Effector memory CD8-positive, alpha-beta T cell (primary cell): ENCODE results near the gene NDUFS5.
"Not testable (repeated sequence)": the region's sequence is repeated elsewhere in the genome, so short reads cannot be mapped to it uniquely, and the experiment has no call there.

Experiments
- ATAC-seq: fragments of 150-1000 bp; cut with Tn5 transposase; replicated peaks from 2 replicates; pipeline ENCODE4 v1.10.0; 2021; ENCODE audit warnings: mild to moderate bottlenecking, moderate library complexity
- DNase-seq, 3 experiments: peaks; one replicate each; pipeline ENCODE4 v3.0.0; 2021
- H3K27ac Mint-ChIP-seq, 2 donors: one replicate each; pipeline ENCODE4 v1.8.0; 2022; ENCODE audit warnings: mild to moderate bottlenecking in 2 of 2, mixed read lengths in 2 of 2, moderate library complexity in 2 of 2
- H3K27me3 Mint-ChIP-seq, 2 donors: one replicate each; pipeline ENCODE4 v1.8.0; 2022; ENCODE audit warnings: mixed read lengths in 2 of 2
- H3K36me3 Mint-ChIP-seq: one replicate; pipeline ENCODE4 v1.8.0; 2022; ENCODE audit warnings: mild to moderate bottlenecking, moderate library complexity, mixed read lengths; ENCODE audit not compliant: insufficient read depth
- H3K4me1 Mint-ChIP-seq, 2 donors: one replicate each; pipeline ENCODE4 v1.8.0; 2022; ENCODE audit warnings: low read depth in 2 of 2, mixed read lengths in 2 of 2
- H3K4me3 Mint-ChIP-seq, 2 donors: one replicate each; pipeline ENCODE4 v1.8.0; 2022; ENCODE audit warnings: mild to moderate bottlenecking in 2 of 2, mixed read lengths in 2 of 2, moderate library complexity in 2 of 2
- H3K9me3 Mint-ChIP-seq, 2 donors: one replicate each; pipeline ENCODE4 v1.8.0; 2022; ENCODE audit warnings: mixed read lengths in 2 of 2

The NDUFS5 gene

GRCh38 chr1:39061951-39062350 lies 35.8 kb downstream of the NDUFS5 start:
- no peaks in the 10 kb centered on the region for H3K4me1 Mint-ChIP-seq
- no peak overlapping the region for H3K27ac Mint-ChIP-seq
- H3K9me3 Mint-ChIP-seq, result no peaks in the 10 kb centered on the region
- peaks cover 4% of the 10 kb centered on the region for H3K36me3 Mint-ChIP-seq
- no peak overlapping the region for H3K4me3 Mint-ChIP-seq
- ATAC-seq, result no peak
- DNase-seq, result no peak
- H3K27me3 Mint-ChIP-seq, result no peaks in the 10 kb centered on the region

DNA sequence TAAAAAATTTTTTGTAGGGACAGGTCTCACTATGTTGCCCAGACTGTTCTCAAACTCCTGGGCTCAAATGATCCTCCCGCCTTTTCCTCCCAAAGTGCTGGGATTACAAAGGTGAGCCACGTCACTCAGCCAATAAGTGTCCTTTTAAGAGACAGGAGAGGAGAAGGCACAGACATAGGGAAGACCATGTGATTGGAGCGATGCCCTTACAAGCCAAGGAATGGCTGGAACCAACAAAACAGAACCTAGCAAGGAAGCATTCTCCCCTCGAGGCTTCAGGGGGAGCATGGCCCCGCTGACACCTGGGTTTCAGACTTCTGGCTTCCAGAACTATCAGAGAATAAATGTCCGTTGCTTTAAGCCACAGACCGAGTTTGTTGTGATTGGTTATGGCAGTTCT lies 37.0 kb downstream of the NDUFS5 start:
- Mint-ChIP-seq H3K9me3 (no peaks in the 10 kb centered on the region), H3K27me3 (no peaks in the 10 kb centered on the region), H3K36me3 (peaks cover 4% of the 10 kb centered on the region), H3K4me1 (no peaks in the 10 kb centered on the region), H3K4me3 (no peak overlapping the region), H3K27ac (no peak overlapping the region)
- ATAC-seq, result no peak
- no peak for DNase-seq

DNA sequence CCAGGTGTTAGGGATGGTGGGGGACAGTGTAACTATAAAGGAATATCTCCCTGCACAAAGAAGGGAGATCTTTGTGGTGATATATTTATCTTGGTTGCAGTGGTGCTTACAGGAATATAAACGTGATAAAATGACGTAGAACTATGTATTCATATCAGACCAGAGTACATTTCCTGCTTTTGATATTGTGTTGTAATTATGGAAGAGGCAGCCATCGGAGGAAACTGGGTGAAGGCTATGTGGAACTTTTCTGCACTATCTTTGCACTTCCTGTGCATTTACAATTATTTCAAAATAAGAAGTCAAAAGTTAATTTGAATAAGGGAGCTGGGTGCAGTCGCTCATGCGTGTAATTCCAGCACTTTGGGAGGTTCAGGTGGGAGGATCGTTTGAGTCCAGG lies 37.6 kb downstream of the NDUFS5 start:
- Mint-ChIP-seq H3K4me3 (no peak overlapping the region), H3K9me3 (no peaks in the 10 kb centered on the region), H3K27me3 (no peaks in the 10 kb centered on the region), H3K27ac (no peak overlapping the region), H3K4me1 (no peaks in the 10 kb centered on the region), H3K36me3 (peaks cover 4% of the 10 kb centered on the region)
- ATAC-seq (no peak), DNase-seq (no peak)

DNA sequence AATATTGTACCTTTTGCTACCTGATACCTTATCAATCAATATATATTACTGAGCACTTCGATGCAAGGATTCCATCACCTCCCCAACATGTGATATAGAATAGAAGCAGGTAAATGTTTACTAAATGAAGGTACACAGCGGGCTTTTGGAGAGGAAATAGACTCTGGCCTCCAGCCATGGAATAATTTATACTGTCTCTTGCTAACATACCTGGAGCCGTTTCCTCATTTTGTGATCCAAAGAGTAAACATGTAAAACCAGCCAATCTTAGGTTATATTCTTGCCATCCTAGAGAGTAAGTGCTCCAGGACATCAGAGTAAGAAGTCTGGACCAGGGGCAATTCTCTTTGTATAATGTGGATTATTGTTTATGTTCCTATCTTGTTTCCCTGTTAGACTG lies 39.4 kb downstream of the NDUFS5 start:
- Mint-ChIP-seq H3K27me3 (no peaks in the 10 kb centered on the region), H3K9me3 (no peaks in the 10 kb centered on the region), H3K4me1 (no peaks in the 10 kb centered on the region), H3K4me3 (no peak overlapping the region), H3K36me3 (peaks cover 4% of the 10 kb centered on the region), H3K27ac (no peak overlapping the region)
- ATAC-seq (no peak), DNase-seq (no peak)

GRCh38 chr1:39068227-39068626 lies 42.1 kb downstream of the NDUFS5 start:
- not testable (repeated sequence) for H3K9me3 Mint-ChIP-seq, ATAC-seq, H3K4me1 Mint-ChIP-seq, DNase-seq, H3K27ac Mint-ChIP-seq, H3K4me3 Mint-ChIP-seq, H3K27me3 Mint-ChIP-seq, H3K36me3 Mint-ChIP-seq

DNA sequence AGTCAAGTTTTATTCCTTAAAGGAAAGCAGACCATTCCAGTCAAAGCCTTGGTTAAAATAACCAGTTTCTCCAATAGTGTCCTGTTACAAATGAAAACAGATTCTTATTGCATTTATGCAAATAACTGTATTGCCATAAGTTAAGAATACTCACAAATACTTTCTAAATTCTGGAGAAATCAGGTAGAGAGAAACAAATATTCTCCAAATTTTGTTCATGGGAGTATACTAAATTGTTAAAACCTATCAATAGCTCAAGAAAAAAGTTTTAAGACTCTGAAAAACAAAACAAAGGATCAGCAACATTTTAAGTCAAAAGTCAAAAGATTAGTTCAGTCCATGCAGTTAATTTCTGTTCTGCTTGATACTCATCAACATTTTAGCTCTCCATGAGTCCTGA lies 45.4 kb downstream of the NDUFS5 start:
- not testable (repeated sequence) for H3K36me3 Mint-ChIP-seq, DNase-seq, H3K27ac Mint-ChIP-seq, ATAC-seq, H3K4me1 Mint-ChIP-seq, H3K27me3 Mint-ChIP-seq, H3K4me3 Mint-ChIP-seq, H3K9me3 Mint-ChIP-seq

DNA sequence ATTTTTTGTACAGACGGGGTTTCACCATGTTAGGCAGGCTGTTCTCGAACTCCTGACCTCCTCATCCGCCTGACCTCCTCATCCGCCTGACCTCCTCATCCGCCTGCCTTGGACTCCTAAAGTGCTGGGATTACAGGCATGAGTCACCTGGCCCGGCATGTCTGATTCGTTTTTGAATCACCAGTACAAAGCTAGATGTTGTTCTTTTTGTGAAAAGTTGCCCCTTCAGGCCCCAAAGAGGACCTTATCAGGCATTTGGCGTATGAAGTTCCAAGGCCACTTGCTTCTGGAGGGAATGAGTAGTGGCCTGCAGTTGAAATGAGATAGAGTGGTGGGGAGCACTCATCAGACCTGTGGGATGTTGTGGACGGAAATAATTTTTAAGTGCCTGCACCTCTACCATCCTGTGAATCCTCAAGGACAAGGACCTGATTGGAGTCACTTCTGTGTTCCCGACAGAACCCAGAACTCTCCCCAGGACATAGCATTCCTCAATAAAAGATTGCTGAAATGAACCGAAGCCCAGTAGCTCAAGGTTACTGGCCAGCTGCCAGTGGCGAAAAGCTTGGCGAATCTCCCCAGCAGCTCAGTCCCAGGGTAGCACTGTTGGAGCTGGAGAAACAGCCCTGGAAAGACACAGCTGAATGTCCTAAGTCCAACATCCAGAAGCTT lies 50.1 kb downstream of the NDUFS5 start:
- no peak overlapping the region for H3K4me3 Mint-ChIP-seq
- peak overlapping the region in 1 of 2 donors; percentile 44 for H3K27ac Mint-ChIP-seq
- DNase-seq, result no peak
- H3K9me3 Mint-ChIP-seq, result no peaks in the 10 kb centered on the region
- H3K27me3 Mint-ChIP-seq, result peaks cover 13 to 16% of the 10 kb centered on the region in 2 donors
- H3K4me1 Mint-ChIP-seq, result peaks cover 5% of the 10 kb centered on the region in 2 donors
- no peaks in the 10 kb centered on the region for H3K36me3 Mint-ChIP-seq
- ATAC-seq, result no peak

- ATAC-seq (no peak), DNase-seq (no peak)
- Mint-ChIP-seq H3K9me3 (no peaks in the 10 kb centered on the region), H3K4me1 (peaks cover 5% of the 10 kb centered on the region in 2 donors), H3K4me3 (no peak overlapping the region), H3K27me3 (peaks cover 13 to 16% of the 10 kb centered on the region in 2 donors), H3K36me3 (no peaks in the 10 kb centered on the region), H3K27ac (no peak overlapping the region)
Observed at GRCh38 chr1:39076799-39077148, 50.6 kb downstream of the NDUFS5 start.

GRCh38 chr1:39080269-39080826 lies 54.2 kb downstream of the NDUFS5 start:
- no peaks in the 10 kb centered on the region for H3K9me3 Mint-ChIP-seq
- ATAC-seq, result no peak
- no peak overlapping the region for H3K27ac Mint-ChIP-seq
- H3K36me3 Mint-ChIP-seq, result peaks cover 2% of the 10 kb centered on the region
- H3K4me1 Mint-ChIP-seq, result peaks cover 5 to 10% of the 10 kb centered on the region in 2 donors
- no peak for DNase-seq
- peaks cover 36 to 50% of the 10 kb centered on the region in 2 donors for H3K27me3 Mint-ChIP-seq
- peak overlapping the region; percentile 84 to 89 for H3K4me3 Mint-ChIP-seq

- H3K9me3 Mint-ChIP-seq, result no peaks in the 10 kb centered on the region
- no peak overlapping the region for H3K27ac Mint-ChIP-seq
- peak overlapping the region; percentile 84 to 89 for H3K4me3 Mint-ChIP-seq
- ATAC-seq (peak; percentile 5), DNase-seq (no peak)
- peaks cover 5 to 10% of the 10 kb centered on the region in 2 donors for H3K4me1 Mint-ChIP-seq
- peaks cover 3% of the 10 kb centered on the region for H3K36me3 Mint-ChIP-seq
- H3K27me3 Mint-ChIP-seq, result peaks cover 36 to 53% of the 10 kb centered on the region in 2 donors
Observed at GRCh38 chr1:39080831-39081270, 54.7 kb downstream of the NDUFS5 start.

DNA sequence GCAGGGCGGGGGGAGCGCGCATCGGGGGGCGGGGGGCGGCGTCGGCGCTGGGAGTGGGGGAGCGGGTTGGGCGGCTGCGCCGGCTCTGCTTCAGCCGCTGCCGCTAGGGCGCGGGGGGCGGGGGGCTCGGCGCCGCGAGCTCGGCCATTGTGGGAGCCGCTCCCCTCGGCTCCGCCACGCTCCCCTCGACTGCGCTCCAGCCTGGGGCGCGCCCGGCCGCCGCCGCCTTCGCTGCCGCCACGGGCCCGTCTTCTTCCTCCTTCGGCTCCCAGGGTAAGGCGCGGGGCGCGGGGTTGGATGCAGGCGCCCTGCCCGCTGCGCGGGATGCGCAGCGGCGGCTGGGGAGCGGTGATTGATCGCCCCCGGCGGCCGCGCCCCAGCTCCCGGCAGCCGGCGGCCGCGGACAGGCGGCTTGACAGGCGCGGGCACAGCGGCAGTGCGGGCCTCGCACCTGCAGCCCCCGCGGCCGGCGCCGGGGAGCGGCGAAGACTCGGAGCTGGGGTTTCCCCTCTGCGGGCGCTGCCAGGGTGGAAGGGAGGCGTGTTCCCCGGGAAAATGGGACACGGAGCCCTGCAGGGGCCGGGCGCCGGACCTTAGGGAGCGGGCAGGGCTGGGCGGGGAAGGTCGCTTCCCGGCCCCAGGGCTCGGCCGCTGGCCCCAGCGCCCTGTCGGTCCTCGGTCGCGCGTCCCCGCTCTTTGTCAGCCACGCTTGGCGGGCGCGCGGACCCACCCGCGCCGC lies 55.3 kb downstream of the NDUFS5 start:
- peak in 1 of 3 experiments; percentile 11 for DNase-seq
- Mint-ChIP-seq H3K27ac (no peak overlapping the region), H3K9me3 (no peaks in the 10 kb centered on the region), H3K4me3 (peak overlapping the region; percentile 35 to 75), H3K27me3 (peaks cover 36 to 58% of the 10 kb centered on the region in 2 donors), H3K36me3 (peaks cover 3% of the 10 kb centered on the region), H3K4me1 (peaks cover 5 to 10% of the 10 kb centered on the region in 2 donors)
- ATAC-seq, result peak; percentile 70

DNA sequence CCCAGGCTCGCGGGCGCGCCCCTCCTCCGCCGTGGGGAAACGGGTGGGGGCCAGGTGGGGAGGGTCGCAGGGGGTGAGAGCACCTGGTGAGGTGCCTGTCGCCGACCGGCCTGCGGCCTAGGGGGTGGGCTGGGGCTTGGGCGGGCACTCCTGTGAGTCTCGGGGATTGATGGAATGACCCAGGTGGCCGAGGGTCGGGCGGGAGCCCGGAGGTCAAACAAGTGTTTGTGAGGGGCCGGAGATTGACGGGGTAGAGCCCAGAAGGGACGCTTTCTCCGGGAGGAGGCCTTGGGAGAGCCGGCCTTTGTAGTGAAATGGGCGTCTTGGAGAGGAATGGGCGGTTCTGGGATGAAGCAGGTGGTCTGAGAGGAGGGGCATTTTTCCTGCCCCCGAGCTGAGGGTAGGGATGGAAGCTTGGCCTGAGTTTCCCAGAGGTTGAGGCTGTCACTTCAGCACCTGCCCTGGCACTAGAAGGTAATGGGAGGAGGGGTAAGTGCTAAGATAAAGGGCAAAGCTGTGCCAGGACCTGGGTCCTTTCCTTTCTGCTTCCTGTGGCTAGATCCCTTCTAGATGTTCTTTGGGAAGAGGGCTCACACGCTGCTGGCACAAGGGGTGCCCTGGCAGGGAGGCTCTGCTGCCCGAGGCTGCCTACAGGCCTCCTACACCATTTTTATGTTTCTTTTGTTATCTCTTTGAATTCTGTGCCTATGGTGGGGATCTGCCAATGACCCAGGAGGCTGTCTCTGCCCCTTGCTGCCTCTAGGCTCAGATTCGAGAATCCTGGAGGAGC lies 56.1 kb downstream of the NDUFS5 start:
- H3K4me1 Mint-ChIP-seq, result peaks cover 5 to 11% of the 10 kb centered on the region in 2 donors
- ATAC-seq (no peak), DNase-seq (no peak)
- H3K27ac Mint-ChIP-seq, result no peak overlapping the region
- peaks cover 36 to 59% of the 10 kb centered on the region in 2 donors for H3K27me3 Mint-ChIP-seq
- no peaks in the 10 kb centered on the region for H3K9me3 Mint-ChIP-seq
- H3K4me3 Mint-ChIP-seq, result peak overlapping the region; percentile 71 to 75
- H3K36me3 Mint-ChIP-seq, result peaks cover 3% of the 10 kb centered on the region

- Mint-ChIP-seq H3K27ac (no peak overlapping the region), H3K4me3 (peak overlapping the region; percentile 71 to 75), H3K9me3 (no peaks in the 10 kb centered on the region), H3K36me3 (peaks cover 3% of the 10 kb centered on the region), H3K27me3 (peaks cover 36 to 59% of the 10 kb centered on the region in 2 donors), H3K4me1 (peaks cover 5 to 11% of the 10 kb centered on the region in 2 donors)
- ATAC-seq (no peak), DNase-seq (no peak)
Observed at GRCh38 chr1:39082811-39083576, 56.8 kb downstream of the NDUFS5 start.
